ENCODE measurements around the gene WWTR1.

- TF ChIP-seq CTCF (conservative IDR thresholded peaks at IDR 0.05 in 1 of 2, IDR thresholded peaks at IDR 0.05 in 1 of 2; ENCODE audit: extremely low read depth in 1 of 2, insufficient read depth in 1 of 2, low read depth in 1 of 2, low read length in 2 of 2) (no peak), EZH2 (IDR thresholded peaks at IDR 0.05; ENCODE audit: borderline replicate concordance, low read length) (no peak)
These were observed 101.9 kb downstream of the WWTR1 start for GRCh38 chr3:149555927-149556326.

Measured in mammary epithelial cell (primary cell).